Gastrocnemius medialis (tissue), 4 donors: ENCODE results near the gene MIER2. TPM values are rescaled to one million over a fixed set of nuclear protein-coding genes. Genes with fewer than 3 reads are reported as not detected.

Source experiments
- ATAC-seq, 2 donors: fragments of 150-250 bp; one replicate each; pipeline ENCODE4 v1.9.1; 2016
- DNase-seq, 2 donors: peaks; one replicate each; pipeline ENCODE4 v3.0.0-alpha.2; 2019
- H3K27ac ChIP-seq, 4 donors: fragments of 200-600 bp; sonication (generic); 1 replicate in 1 of 4; 2 replicates in 3 of 4; pipeline ENCODE4 v1.5.1; 2016 to 2018; ENCODE audit warnings: mild to moderate bottlenecking in 2 of 4, moderate library complexity in 1 of 4
- H3K27me3 ChIP-seq, 3 donors: fragments of 200-600 bp; sonication (generic) in 2 of 3; 1 replicate in 1 of 3; 2 replicates in 2 of 3; pipeline versions ENCODE4 v1.5.1 to v1.6.0; 2016 to 2019; ENCODE audit warnings: mild to moderate bottlenecking in 1 of 3, moderate library complexity in 1 of 3
- H3K36me3 ChIP-seq, 2 donors: fragments of 200-600 bp; sonication (generic) in 1 of 2; one replicate each; pipeline ENCODE4 v1.5.1; 2017 to 2018
- H3K4me1 ChIP-seq, 2 donors: fragments of 200-600 bp; sonication (generic) in 1 of 2; one replicate each; pipeline ENCODE4 v1.5.1; 2016 to 2017; ENCODE audit warnings: mild to moderate bottlenecking in 2 of 2
- H3K4me3 ChIP-seq, 4 donors: fragments of 200-600 bp; sonication (generic) in 3 of 4; 1 replicate in 1 of 4; 2 replicates in 3 of 4; pipeline ENCODE4 v1.5.1; 2016 to 2019; ENCODE audit warnings: mild to moderate bottlenecking in 2 of 4
- H3K9me3 ChIP-seq, 3 donors: fragments of 200-600 bp; sonication (generic) in 2 of 3; 1 replicate in 1 of 3; 2 replicates in 2 of 3; pipeline ENCODE4 v1.5.1; 2016 to 2019
- POLR2A ChIP-seq, 2 donors: fragments of 450-650 bp; IDR thresholded peaks; one replicate each; pipeline ENCODE4 v1.6.1; 2017; ENCODE audit warnings: antibody characterized with exemption in 2 of 2, mild to moderate bottlenecking in 2 of 2, moderate library complexity in 2 of 2
- in situ Hi-C, 4 donors: fragments of 200-750 bp; cut with MboI; loops; one replicate each; pipeline versions ENCODE4 v1.15.0 to v1.8.0; 2017; ENCODE audit warnings: low sequenced_read_pairs in 4 of 4
- intact Hi-C: fragments of 100-400 bp; cut with DNase I; formaldehyde crosslinking; loops from one replicate; pipeline ENCODE4 v1.15.1; 2023; ENCODE audit warnings: low total_unique reads
- total RNA-seq, 4 donors: library from RNA; depleted of rRNA; stranded (reverse); fragments of >200 nt; gene quantifications; one replicate each; pipeline versions ENCODE4 v1.1.0 to v1.2.3, GENCODE V29; 2016
- TF ChIP-seq, protein P1 (sequence below), 5 experiments: fragments of 450-650 bp in 3 of 5; fragments of 200-600 bp in 2 of 5; sonication (generic) in 2 of 5; IDR thresholded peaks in 4 of 5; conservative IDR thresholded peaks in 1 of 5; 1 replicate in 4 of 5; 2 replicates in 1 of 5; pipeline ENCODE4 v1.5.1; 2016 to 2019; ENCODE audit warnings: antibody characterized with exemption in 5 of 5, mild to moderate bottlenecking in 3 of 5, moderate library complexity in 3 of 5

Gene MIER2
- total RNA-seq, 4 donors from 2014 or later = 10.6 to 21.0 (median 16.5) TPM

DNA sequence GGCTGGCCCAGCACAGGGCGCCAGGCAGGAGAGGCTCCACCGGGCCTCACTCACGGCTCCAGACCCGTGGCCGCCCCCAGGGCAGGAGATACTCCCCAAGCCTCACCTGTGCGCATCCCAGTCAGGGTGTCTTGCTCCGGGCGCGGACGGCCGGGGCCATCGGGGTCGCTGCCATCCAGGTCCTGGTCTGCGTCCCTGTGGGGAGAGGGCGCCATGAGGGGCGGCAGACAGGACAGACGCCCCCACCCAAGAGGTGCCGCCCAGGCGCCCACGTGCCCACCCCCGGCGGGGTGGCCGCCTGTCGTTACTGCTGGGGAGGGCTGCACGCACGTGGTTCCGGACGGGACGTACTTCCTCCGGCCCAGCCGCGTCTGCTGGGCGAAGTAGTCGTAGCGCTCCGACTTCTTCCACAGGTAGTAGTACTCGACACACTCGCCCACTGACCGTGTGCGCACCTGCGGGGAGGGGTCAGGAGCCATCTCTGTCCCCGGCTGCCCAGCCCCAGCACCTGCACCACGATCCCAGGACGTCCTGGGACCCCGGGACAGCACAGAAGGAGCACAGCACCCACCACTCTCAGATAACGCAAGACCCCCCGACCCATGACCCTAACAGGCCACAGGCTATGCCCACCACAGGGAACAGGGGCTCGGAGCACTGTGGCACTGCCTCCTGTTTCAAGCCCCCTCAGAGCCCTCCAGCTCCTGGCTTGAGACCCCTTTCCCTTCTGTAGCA lies 36.0 kb downstream of the MIER2 start:
- Histone ChIP-seq H3K27ac (peak overlapping the region; percentile 49 to 79 (median 74)), H3K36me3 (peaks cover 0 to 48% of the 10 kb centered on the region in 2 donors), H3K4me3 (peak overlapping the region; percentile 14 to 58 (median 41)), H3K4me1 (no peaks in the 10 kb centered on the region), H3K27me3 (no peaks in the 10 kb centered on the region), H3K9me3 (no peaks in the 10 kb centered on the region)
- TF ChIP-seq POLR2A (IDR thresholded peaks at IDR 0.05) = no peak
- TF ChIP-seq, protein P1, sequence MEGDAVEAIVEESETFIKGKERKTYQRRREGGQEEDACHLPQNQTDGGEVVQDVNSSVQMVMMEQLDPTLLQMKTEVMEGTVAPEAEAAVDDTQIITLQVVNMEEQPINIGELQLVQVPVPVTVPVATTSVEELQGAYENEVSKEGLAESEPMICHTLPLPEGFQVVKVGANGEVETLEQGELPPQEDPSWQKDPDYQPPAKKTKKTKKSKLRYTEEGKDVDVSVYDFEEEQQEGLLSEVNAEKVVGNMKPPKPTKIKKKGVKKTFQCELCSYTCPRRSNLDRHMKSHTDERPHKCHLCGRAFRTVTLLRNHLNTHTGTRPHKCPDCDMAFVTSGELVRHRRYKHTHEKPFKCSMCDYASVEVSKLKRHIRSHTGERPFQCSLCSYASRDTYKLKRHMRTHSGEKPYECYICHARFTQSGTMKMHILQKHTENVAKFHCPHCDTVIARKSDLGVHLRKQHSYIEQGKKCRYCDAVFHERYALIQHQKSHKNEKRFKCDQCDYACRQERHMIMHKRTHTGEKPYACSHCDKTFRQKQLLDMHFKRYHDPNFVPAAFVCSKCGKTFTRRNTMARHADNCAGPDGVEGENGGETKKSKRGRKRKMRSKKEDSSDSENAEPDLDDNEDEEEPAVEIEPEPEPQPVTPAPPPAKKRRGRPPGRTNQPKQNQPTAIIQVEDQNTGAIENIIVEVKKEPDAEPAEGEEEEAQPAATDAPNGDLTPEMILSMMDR (IDR thresholded peaks at IDR 0.05 in 4 of 5, conservative IDR thresholded peaks at IDR 0.05 in 1 of 5) = no peak
- DNase-seq = no peak
- intact Hi-C loops (no loop called here), in situ Hi-C loops (no loop called here)
- ATAC-seq = no peak

- peaks cover 0 to 48% of the 10 kb centered on the region in 2 donors for H3K36me3 ChIP-seq
- no peak for DNase-seq
- H3K4me3 ChIP-seq = peak overlapping the region; percentile 14 to 58 (median 41)
- H3K27me3 ChIP-seq = no peaks in the 10 kb centered on the region
- intact Hi-C loops = no loop called here
- in situ Hi-C loops = no loop called here
- TF ChIP-seq, protein P1 (IDR thresholded peaks at IDR 0.05 in 4 of 5, conservative IDR thresholded peaks at IDR 0.05 in 1 of 5) = no peak
- TF ChIP-seq POLR2A (IDR thresholded peaks at IDR 0.05) = no peak
- no peaks in the 10 kb centered on the region for H3K9me3 ChIP-seq
- ATAC-seq = no peak
- peak overlapping the region; percentile 24 to 79 (median 64) for H3K27ac ChIP-seq
- H3K4me1 ChIP-seq = no peaks in the 10 kb centered on the region
These were observed 36.7 kb downstream of the MIER2 start for GRCh38 chr19:307793-308420.

GRCh38 chr19:307111-307531 lies 37.5 kb downstream of the MIER2 start:
- in situ Hi-C loops = no loop called here
- peak overlapping the region in 2 of 4 donors; percentile 48 to 58 for H3K4me3 ChIP-seq

GRCh38 chr19:306151-306900 lies 38.3 kb downstream of the MIER2 start:
- intact Hi-C loops (no loop called here), in situ Hi-C loops (no loop called here)
- Histone ChIP-seq H3K9me3 (no peaks in the 10 kb centered on the region), H3K4me1 (no peaks in the 10 kb centered on the region), H3K4me3 (no peak overlapping the region), H3K27me3 (no peaks in the 10 kb centered on the region), H3K27ac (peak overlapping the region in 2 of 4 donors; percentile 34 to 79), H3K36me3 (peaks cover 0 to 43% of the 10 kb centered on the region in 2 donors)
- ATAC-seq = no peak
- DNase-seq = no peak
- no peak for TF ChIP-seq POLR2A (IDR thresholded peaks at IDR 0.05)
- TF ChIP-seq, protein P1 (IDR thresholded peaks at IDR 0.05 in 4 of 5, conservative IDR thresholded peaks at IDR 0.05 in 1 of 5) = no peak

More at GRCh38 chr19:307111-307531, 37.5 kb downstream of the MIER2 start:
- no peak for TF ChIP-seq POLR2A (IDR thresholded peaks at IDR 0.05)
- TF ChIP-seq, protein P1 (IDR thresholded peaks at IDR 0.05 in 4 of 5, conservative IDR thresholded peaks at IDR 0.05 in 1 of 5) = no peak
- H3K27me3 ChIP-seq = no peaks in the 10 kb centered on the region
- intact Hi-C loops = no loop called here
- H3K4me1 ChIP-seq = no peaks in the 10 kb centered on the region
- DNase-seq (no peak), ATAC-seq (no peak)
- H3K9me3 ChIP-seq = no peaks in the 10 kb centered on the region
- H3K27ac ChIP-seq = peak overlapping the region in 3 of 4 donors; percentile 34 to 79 (median 70)
- H3K36me3 ChIP-seq = peaks cover 0 to 48% of the 10 kb centered on the region in 2 donors
